GM08714 (cell line): ENCODE data around the gene PRKCA.

Experiments used
- H3K4me3 ChIP-seq: fragments of 200-500 bp; sonication (Bioruptor generic); 2 replicates; pipeline ENCODE4 v1.5.1; 2014; ENCODE audit warnings: mild to moderate bottlenecking, low read length, inconsistent platforms
- ZNF274 ChIP-seq: IDR thresholded peaks from 2 replicates; pipeline ENCODE4 v1.6.1; 2012; ENCODE audit warnings: mild to moderate bottlenecking, low read depth, low read length

Gene PRKCA

GRCh38 chr17:66652840-66653507 lies 350.6 kb downstream of the PRKCA start:
- H3K4me3 ChIP-seq: no peak overlapping the region
- TF ChIP-seq ZNF274: no peak

GRCh38 chr17:66654106-66654740 lies 351.8 kb downstream of the PRKCA start:
- TF ChIP-seq ZNF274: no peak
- H3K4me3 ChIP-seq: no peak overlapping the region

- TF ChIP-seq ZNF274: no peak
- no peak overlapping the region for H3K4me3 ChIP-seq
These were observed 352.4 kb downstream of the PRKCA start for GRCh38 chr17:66654764-66655163.

DNA sequence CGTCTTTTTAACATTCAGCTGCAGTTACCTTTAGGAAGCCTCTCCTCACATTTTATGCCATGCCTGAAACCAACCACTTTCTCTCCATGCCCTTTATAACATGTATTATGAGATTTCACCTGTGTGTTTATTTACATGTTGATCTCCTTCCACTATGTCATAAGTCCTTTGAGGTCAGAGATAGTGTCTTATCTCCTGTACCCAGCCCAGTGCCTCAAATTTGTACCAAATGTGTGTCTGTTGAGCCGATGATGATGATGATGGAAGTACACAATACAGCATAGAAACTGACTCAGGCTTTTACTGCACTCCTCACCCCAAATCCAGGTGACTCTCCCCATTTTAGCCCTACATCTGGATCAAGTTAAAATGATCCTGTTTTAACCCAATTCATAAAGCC lies 353.0 kb downstream of the PRKCA start:
- TF ChIP-seq ZNF274: no peak
- H3K4me3 ChIP-seq: no peak overlapping the region

DNA sequence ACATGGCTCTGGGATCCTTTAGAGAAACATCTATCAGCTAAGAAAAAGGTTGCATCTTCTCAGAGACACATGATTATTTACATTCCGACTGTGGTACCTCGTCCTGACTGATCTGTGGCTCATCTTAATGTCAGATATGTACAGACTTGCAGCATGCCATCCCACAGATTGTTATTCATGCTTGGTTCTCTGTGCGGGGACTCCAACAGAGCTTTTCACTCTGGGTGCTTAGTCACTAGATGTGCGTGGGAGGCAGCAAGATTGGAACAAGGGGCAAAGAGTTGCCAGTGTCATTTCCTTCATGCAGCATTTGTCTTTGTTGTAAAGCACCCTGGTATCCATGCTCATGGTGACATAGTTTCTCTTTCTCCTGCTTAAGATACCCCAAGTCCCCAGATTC lies 353.4 kb downstream of the PRKCA start:
- TF ChIP-seq ZNF274: no peak
- no peak overlapping the region for H3K4me3 ChIP-seq

DNA sequence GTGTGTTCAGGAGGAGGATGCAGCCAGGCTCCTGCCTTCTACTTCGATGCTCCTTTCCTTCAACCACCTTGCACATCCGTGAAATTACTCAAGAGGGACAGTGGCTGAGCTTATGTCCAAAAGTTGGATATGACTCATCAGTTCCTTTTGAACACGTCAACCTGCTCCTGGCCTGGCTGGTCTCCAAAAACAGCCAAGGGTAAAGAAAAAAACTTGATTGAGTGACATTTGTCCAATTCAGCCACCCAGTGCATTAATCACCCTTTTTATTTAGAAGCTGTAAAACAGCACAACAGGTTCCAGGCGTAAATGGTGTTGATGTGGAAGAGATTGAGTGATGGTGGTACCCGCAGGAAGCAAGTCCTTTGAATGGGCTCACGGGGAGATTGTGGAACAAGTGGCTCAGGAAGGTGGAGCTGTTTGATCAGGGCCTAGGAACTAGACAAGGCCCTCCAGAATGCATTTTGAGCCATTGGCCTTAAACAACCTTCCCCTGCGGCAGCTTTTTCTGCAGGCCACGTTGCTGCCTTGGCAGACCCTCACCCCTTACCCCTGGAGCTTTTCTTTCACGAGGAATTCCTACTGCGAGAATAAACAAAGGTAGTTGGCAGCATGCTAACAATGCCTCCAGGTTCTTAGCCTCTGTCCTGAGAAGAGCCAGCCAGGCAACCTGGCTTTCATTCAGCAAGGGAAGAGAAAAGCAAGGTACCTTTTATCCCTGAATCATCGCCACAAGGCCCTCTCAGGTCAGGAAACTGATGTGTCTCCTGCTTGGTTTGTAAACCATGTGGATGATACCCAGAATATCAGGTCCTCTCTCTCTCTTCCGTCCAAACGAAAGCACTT lies 359.2 kb downstream of the PRKCA start:
- H3K4me3 ChIP-seq: no peak overlapping the region
- no peak for TF ChIP-seq ZNF274

DNA sequence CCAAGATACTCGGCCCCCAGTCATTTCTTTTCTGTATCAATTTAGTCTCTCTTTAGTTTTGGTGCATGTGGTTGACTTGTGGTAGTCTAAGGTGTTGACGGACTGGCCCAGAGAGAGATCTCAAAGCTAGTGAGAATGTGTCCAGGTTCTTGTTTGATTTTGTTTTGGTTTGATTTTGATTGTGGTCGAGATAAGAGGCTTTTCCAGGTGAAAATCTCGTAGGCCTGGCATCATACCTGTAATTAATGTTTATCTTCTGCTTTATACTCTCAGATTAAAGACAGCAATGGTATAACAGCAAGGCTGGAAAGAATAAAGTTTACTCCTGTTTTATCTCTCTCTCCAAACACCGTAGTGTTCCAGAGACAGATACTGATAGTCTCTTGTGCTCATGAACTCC lies 360.1 kb downstream of the PRKCA start:
- TF ChIP-seq ZNF274: no peak
- no peak overlapping the region for H3K4me3 ChIP-seq

DNA sequence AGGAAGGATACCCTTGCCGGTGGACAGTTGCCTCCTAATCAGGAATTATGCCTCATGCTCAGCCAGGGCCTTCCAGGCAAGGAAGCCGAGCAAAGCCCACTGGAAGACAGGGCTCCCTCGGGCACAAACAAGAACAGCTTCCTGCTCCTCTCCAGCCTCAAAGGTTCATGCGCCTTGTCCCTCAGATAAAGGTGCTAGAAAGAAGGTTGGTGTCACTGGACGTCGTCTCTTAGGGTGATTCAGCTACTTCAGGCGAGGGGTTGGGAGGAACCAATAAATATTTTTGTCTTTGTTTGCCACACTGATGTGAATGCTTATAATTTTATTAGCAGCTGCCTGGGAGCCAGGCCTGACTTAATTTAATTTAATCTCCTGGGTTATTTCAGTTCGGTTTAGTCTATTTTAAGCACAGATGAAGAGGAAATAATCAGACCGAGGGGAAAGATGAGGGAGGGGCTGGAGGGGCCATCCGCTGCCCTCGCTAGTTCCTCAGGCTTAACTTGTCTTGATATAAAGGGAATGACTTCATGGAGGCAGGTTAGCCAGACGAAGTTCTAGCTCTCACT lies 360.7 kb downstream of the PRKCA start:
- no peak for TF ChIP-seq ZNF274

DNA sequence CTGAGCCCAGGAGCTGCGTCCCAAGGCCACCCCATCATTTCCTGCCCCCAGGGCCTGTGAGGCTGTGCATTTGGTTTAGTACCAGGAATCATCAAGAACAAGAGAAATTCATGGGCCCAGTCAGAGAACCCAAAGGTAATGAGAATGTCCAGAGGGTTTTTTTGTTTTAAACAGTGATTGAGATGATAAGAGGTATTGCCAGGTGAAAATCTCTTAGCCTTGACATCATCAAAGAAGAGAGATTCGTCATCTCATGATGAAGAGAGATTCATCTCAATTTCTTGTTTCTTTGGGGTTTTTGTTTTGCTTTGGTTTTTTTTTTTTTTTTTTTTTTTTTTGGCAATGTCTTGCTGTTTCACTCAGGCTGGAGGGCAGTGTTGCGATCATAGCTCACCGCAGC lies 361.9 kb downstream of the PRKCA start:
- H3K4me3 ChIP-seq: no peak overlapping the region
- no peak for TF ChIP-seq ZNF274

More for the DNA sequence above, 360.7 kb downstream of the PRKCA start:
- no peak overlapping the region for H3K4me3 ChIP-seq

- TF ChIP-seq ZNF274: no peak
- H3K4me3 ChIP-seq: no peak overlapping the region
These were observed 362.8 kb downstream of the PRKCA start for GRCh38 chr17:66665194-66665593.

- no peak for TF ChIP-seq ZNF274
- no peak overlapping the region for H3K4me3 ChIP-seq
These were observed 364.7 kb downstream of the PRKCA start for GRCh38 chr17:66667090-66667489.

- H3K4me3 ChIP-seq: no peak overlapping the region
- TF ChIP-seq ZNF274: no peak
These were observed 365.1 kb downstream of the PRKCA start for GRCh38 chr17:66667491-66668030.

DNA sequence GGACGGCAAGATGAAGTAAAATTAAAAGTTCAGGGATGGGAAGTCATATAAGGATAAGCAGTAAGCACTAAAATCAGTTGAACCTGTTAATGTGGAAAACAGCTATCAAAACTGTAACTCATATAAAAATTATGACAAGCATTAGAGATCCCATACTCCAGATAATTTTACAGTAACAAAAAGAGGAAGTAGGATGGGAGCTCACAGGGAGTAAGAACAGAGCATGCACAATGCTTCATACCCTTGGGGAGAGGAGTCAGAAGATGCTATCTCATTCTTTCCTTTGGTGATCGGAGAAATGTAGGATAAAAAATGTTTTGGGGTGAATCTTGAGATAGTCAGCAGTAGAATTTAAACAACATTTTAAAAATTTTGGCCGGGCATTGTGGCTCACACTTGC lies 367.8 kb downstream of the PRKCA start:
- H3K4me3 ChIP-seq: no peak overlapping the region
- no peak for TF ChIP-seq ZNF274

GRCh38 chr17:66671156-66671555 lies 368.7 kb downstream of the PRKCA start:
- TF ChIP-seq ZNF274: no peak
- H3K4me3 ChIP-seq: no peak overlapping the region
